Activated T-cell treated with anti-CD3 and anti-CD28 coated beads, Interleukin-2, amount 50 U/mL, for 24 hours (primary cell): ENCODE data around the gene KCNQ1.

Source experiments
- DNase-seq: peaks from one replicate; pipeline ENCODE4 v3.0.0-alpha.2; 2020
- H3K27ac Mint-ChIP-seq: 2 replicates; pipeline ENCODE4 v1.8.0; 2020; ENCODE audit warnings: mild to moderate bottlenecking, mixed read lengths
- H3K27me3 Mint-ChIP-seq: 2 replicates; pipeline ENCODE4 v1.8.0; 2020; ENCODE audit warnings: mixed read lengths
- H3K36me3 Mint-ChIP-seq: 2 replicates; pipeline ENCODE4 v1.8.0; 2020; ENCODE audit warnings: low read depth, mixed read lengths
- H3K4me1 Mint-ChIP-seq: 2 replicates; pipeline ENCODE4 v1.8.0; 2020; ENCODE audit warnings: low read depth, mixed read lengths
- H3K4me3 Mint-ChIP-seq: 2 replicates; pipeline ENCODE4 v1.8.0; 2020; ENCODE audit warnings: mild to moderate bottlenecking, moderate library complexity, mixed read lengths
- H3K9me3 Mint-ChIP-seq: 2 replicates; pipeline ENCODE4 v1.8.0; 2020; ENCODE audit warnings: mixed read lengths

Gene KCNQ1

GRCh38 chr11:2777386-2777785 lies 332.6 kb downstream of the KCNQ1 start:
- DNase-seq, result no peak
- Mint-ChIP-seq H3K36me3 (no peaks in the 10 kb centered on the region), H3K9me3 (no peaks in the 10 kb centered on the region)

GRCh38 chr11:2777871-2778629 lies 333.2 kb downstream of the KCNQ1 start:
- Mint-ChIP-seq H3K4me3 (no peak overlapping the region), H3K9me3 (no peaks in the 10 kb centered on the region), H3K4me1 (peaks cover 13% of the 10 kb centered on the region), H3K36me3 (no peaks in the 10 kb centered on the region), H3K27me3 (no peaks in the 10 kb centered on the region), H3K27ac (no peak overlapping the region)
- no peak for DNase-seq

More at GRCh38 chr11:2777386-2777785, 332.6 kb downstream of the KCNQ1 start:
- Mint-ChIP-seq H3K4me1 (peaks cover 19% of the 10 kb centered on the region), H3K27ac (no peak overlapping the region), H3K27me3 (no peaks in the 10 kb centered on the region), H3K4me3 (no peak overlapping the region)

GRCh38 chr11:2778630-2779498 lies 334.1 kb downstream of the KCNQ1 start:
- Mint-ChIP-seq H3K36me3 (no peaks in the 10 kb centered on the region), H3K4me3 (no peak overlapping the region), H3K4me1 (peaks cover 12% of the 10 kb centered on the region)

GRCh38 chr11:2779499-2779980 lies 334.7 kb downstream of the KCNQ1 start:
- no peak overlapping the region for H3K4me3 Mint-ChIP-seq
- DNase-seq, result peak; percentile 26
- no peaks in the 10 kb centered on the region for H3K27me3 Mint-ChIP-seq
- peaks cover 8% of the 10 kb centered on the region for H3K4me1 Mint-ChIP-seq
- H3K27ac Mint-ChIP-seq, result no peak overlapping the region
- H3K9me3 Mint-ChIP-seq, result no peaks in the 10 kb centered on the region
- H3K36me3 Mint-ChIP-seq, result no peaks in the 10 kb centered on the region

More at GRCh38 chr11:2778630-2779498, 334.1 kb downstream of the KCNQ1 start:
- no peaks in the 10 kb centered on the region for H3K27me3 Mint-ChIP-seq
- no peaks in the 10 kb centered on the region for H3K9me3 Mint-ChIP-seq
- H3K27ac Mint-ChIP-seq, result no peak overlapping the region
- peak; percentile 22 for DNase-seq

GRCh38 chr11:2779981-2780849 lies 335.4 kb downstream of the KCNQ1 start:
- peaks cover under 1% of the 10 kb centered on the region for H3K4me1 Mint-ChIP-seq
- no peaks in the 10 kb centered on the region for H3K9me3 Mint-ChIP-seq
- H3K27ac Mint-ChIP-seq, result no peak overlapping the region
- no peaks in the 10 kb centered on the region for H3K36me3 Mint-ChIP-seq
- H3K4me3 Mint-ChIP-seq, result no peak overlapping the region
- DNase-seq, result peak; percentile 21
- no peaks in the 10 kb centered on the region for H3K27me3 Mint-ChIP-seq

GRCh38 chr11:2780850-2781407 lies 336.1 kb downstream of the KCNQ1 start:
- H3K27me3 Mint-ChIP-seq, result no peaks in the 10 kb centered on the region
- no peak overlapping the region for H3K27ac Mint-ChIP-seq
- no peaks in the 10 kb centered on the region for H3K36me3 Mint-ChIP-seq
- H3K4me3 Mint-ChIP-seq, result no peak overlapping the region
- H3K9me3 Mint-ChIP-seq, result no peaks in the 10 kb centered on the region
- no peaks in the 10 kb centered on the region for H3K4me1 Mint-ChIP-seq
- DNase-seq, result no peak

- no peaks in the 10 kb centered on the region for H3K4me1 Mint-ChIP-seq
- no peak overlapping the region for H3K4me3 Mint-ChIP-seq
- no peaks in the 10 kb centered on the region for H3K36me3 Mint-ChIP-seq
- peak; percentile 13 for DNase-seq
- no peak overlapping the region for H3K27ac Mint-ChIP-seq
- H3K9me3 Mint-ChIP-seq, result no peaks in the 10 kb centered on the region
- H3K27me3 Mint-ChIP-seq, result no peaks in the 10 kb centered on the region
Observed at GRCh38 chr11:2781408-2782274, 336.8 kb downstream of the KCNQ1 start.

- H3K4me3 Mint-ChIP-seq, result no peak overlapping the region
- no peaks in the 10 kb centered on the region for H3K27me3 Mint-ChIP-seq
- DNase-seq, result no peak
- no peaks in the 10 kb centered on the region for H3K36me3 Mint-ChIP-seq
- no peaks in the 10 kb centered on the region for H3K9me3 Mint-ChIP-seq
- no peaks in the 10 kb centered on the region for H3K4me1 Mint-ChIP-seq
- no peak overlapping the region for H3K27ac Mint-ChIP-seq
Observed at GRCh38 chr11:2782769-2783168, 338.0 kb downstream of the KCNQ1 start.

- Mint-ChIP-seq H3K9me3 (no peaks in the 10 kb centered on the region), H3K27ac (no peak overlapping the region), H3K27me3 (no peaks in the 10 kb centered on the region), H3K4me1 (no peaks in the 10 kb centered on the region), H3K4me3 (no peak overlapping the region), H3K36me3 (no peaks in the 10 kb centered on the region)
- no peak for DNase-seq
Observed at GRCh38 chr11:2783536-2784082, 338.8 kb downstream of the KCNQ1 start.

- Mint-ChIP-seq H3K4me1 (peaks cover 4% of the 10 kb centered on the region), H3K27ac (no peak overlapping the region), H3K9me3 (no peaks in the 10 kb centered on the region), H3K36me3 (no peaks in the 10 kb centered on the region), H3K27me3 (no peaks in the 10 kb centered on the region), H3K4me3 (no peak overlapping the region)
- DNase-seq, result no peak
Observed at GRCh38 chr11:2787816-2788167, 343.0 kb downstream of the KCNQ1 start.

- peak; percentile 16 for DNase-seq
- H3K36me3 Mint-ChIP-seq, result no peaks in the 10 kb centered on the region
- H3K27ac Mint-ChIP-seq, result no peak overlapping the region
- H3K27me3 Mint-ChIP-seq, result no peaks in the 10 kb centered on the region
- peaks cover 4% of the 10 kb centered on the region for H3K4me1 Mint-ChIP-seq
- no peaks in the 10 kb centered on the region for H3K9me3 Mint-ChIP-seq
- no peak overlapping the region for H3K4me3 Mint-ChIP-seq
Observed at GRCh38 chr11:2788168-2789071, 343.6 kb downstream of the KCNQ1 start.

GRCh38 chr11:2789331-2789730 lies 344.5 kb downstream of the KCNQ1 start:
- peak; percentile 20 for DNase-seq
- H3K9me3 Mint-ChIP-seq, result no peaks in the 10 kb centered on the region
- H3K4me3 Mint-ChIP-seq, result no peak overlapping the region
- H3K27me3 Mint-ChIP-seq, result no peaks in the 10 kb centered on the region
- no peaks in the 10 kb centered on the region for H3K36me3 Mint-ChIP-seq
- H3K27ac Mint-ChIP-seq, result no peak overlapping the region
- peaks cover 4% of the 10 kb centered on the region for H3K4me1 Mint-ChIP-seq
